Gastroesophageal sphincter (tissue), 3 donors: ENCODE data around the gene PDE4B.

ENCODE experiments used
- CTCF ChIP-seq, 4 experiments: fragments of 200-600 bp in 2 of 4; fragments of 450-650 bp in 2 of 4; sonication (generic) in 1 of 4; IDR thresholded peaks; one replicate each; pipeline ENCODE4 v1.5.1; 2017 to 2019; ENCODE audit warnings: antibody characterized with exemption in 4 of 4, mild to moderate bottlenecking in 2 of 4, moderate library complexity in 2 of 4
- EP300 ChIP-seq: sonication (generic); formaldehyde crosslinking; IDR thresholded peaks from one replicate; pipeline ENCODE4 v1.6.1; 2017; ENCODE audit warnings: antibody characterized with exemption, mild to moderate bottlenecking

GRCh38 chr1:66320231-66320630 lies 527.5 kb downstream of the PDE4B start:
- TF ChIP-seq CTCF (IDR thresholded peaks at IDR 0.05) (no peak), EP300 (no peak)
